ENCODE data around the gene GSTA3.
"Not testable (repeated sequence)": the region's sequence is repeated elsewhere in the genome, so short reads cannot be mapped to it uniquely, and the experiment has no call there.

GSTA3 gene

DNA sequence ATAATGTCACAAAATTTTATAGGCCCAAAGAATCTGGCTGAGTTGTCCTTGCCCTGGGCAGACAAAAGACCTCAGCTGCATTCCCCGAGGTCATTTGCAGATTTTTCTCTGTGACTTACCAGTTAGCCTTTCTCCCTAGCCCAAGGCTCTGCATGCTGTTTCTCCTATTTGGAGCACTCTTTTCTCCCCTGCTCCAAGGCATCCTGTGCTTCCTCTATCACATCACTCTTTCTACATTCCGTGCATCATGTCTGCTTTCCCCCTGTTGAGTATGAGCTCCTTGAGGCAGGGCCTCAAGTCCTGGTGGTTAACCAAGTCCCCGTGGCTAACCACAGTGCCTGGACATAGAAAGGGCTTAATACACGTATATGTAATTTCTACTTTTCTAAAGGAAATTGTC, 593 bp upstream of the GSTA3 start:
- no peak for DNase-seq

DNA sequence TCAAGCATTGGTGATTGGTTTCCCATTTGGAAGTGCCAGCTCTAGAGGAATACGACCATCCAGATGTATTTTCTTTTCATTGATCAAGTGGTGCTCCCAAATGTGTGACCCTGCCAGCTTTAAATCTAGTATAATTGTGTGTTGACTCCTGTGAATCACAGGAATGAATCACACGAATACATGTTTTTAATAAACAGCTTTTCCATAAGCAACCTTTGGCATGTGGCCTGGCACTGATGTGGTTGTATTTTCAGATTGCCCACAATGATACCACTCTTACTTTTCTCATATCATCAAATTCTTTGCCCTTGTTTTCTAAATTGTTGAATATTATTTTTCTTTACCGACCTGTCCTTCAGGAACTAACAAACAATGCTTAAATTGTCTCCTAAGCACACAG, 367 bp downstream of the GSTA3 start:
- DNase-seq = no peak

DNA sequence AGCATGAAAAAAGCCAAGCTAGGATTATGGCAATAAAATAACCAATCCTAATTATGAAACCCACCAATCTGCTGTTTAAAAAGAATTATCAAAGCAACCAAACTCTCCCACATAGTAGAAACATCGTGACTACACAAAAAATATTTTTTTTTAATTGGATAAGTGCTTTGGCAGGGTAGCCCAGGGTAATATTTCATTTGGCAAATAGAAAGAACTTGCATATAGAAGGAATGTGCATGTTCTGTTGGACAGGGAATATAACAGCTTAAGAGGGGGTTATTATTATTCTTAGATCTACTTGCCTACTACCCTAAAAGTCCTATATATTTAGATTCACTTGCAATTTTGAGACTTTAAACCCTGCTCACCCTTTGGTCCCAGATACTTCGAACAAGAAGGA, 972 bp downstream of the GSTA3 start:
- DNase-seq = no peak

DNA sequence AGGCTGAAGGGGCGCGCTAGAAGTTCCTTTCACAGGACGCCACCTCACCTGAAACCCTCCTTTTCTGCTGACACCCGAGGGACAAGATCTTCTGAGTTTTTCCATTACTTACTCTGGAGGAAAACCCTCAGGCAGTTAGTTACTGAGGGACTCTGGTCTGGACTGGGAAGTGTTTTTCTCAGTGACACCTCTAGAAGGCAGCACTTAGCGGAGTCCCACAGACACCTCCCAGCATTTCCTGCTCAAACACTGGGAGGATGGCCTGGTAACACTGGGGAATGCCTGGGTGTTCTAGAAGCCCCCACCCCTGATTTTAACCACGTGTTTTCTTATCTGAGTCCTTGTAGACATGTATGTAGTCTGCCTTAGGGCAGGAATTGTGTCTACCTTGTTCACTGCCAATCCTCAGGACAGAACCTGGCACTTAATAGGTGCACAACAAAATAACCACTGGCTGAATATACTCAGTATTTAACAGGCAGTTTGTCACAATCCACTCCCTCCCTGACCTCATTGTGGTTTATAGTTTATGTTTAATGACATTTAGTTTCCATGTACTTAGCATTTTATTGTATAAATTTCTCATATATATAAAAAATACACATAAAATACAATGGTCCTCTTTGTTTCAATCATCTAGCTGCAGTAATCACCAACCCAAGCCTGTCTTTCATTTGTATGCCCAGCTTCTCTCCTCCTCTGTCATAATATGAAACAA, 4.8 kb downstream of the GSTA3 start:
- no peak for DNase-seq

DNA sequence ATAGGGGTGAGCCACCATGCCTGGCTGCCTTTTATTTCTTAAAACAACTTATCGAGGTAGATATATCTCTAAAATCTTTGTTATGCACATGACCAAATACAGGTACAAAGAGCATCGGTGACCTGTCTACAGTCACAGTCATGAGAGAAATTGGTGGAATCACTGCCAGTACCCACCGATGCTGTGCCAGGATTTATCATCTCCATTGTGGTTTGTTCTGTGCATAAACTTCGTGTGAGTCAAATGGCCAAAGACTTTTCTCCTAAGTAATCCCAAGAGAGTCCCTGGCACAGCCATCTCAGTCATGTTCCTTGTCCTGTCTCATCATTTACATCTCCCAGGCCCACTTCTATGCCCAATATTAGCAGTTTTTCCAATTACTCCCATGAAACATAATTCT, 9.0 kb downstream of the GSTA3 start:
- DNase-seq = no peak

DNA sequence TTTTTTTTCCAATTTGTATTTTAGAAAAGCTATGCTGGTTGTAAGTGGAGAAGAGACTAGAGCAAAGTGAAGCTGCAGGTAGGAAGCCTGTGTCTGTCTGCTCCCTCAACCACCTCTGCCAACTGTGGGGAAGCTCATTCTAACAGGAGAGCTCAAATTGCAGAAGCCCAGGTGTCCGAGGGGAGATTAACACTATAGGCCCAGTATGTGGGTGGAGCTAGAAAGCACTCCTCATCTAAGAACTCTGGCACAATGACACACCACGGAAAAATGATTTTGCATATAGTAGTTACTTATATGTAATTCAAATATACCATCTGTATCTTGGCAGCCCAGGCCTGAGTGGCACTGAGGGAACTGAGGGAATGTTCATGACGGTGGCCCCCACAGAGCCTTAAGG, 13.7 kb downstream of the GSTA3 start:
- not testable (repeated sequence) for DNase-seq

DNA sequence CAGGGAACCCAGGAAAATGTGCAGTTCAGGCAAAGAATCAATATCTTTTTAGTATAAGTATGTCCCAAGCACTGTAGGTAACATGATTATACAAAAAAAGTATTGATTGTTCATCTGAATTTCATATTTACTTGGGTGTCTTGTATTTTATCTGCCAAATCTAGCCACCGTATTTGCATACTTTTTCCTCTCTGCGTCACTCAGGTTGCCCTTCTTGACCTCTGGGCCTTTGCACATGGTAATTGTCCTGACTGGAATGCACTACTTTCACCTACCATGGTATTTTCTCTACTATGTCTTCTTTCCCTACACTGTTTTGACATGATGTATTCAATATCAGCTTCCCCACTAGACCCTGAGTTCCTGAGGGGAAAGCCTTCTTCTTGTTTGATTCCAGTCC, 15.2 kb downstream of the GSTA3 start:
- DNase-seq = no peak

DNA sequence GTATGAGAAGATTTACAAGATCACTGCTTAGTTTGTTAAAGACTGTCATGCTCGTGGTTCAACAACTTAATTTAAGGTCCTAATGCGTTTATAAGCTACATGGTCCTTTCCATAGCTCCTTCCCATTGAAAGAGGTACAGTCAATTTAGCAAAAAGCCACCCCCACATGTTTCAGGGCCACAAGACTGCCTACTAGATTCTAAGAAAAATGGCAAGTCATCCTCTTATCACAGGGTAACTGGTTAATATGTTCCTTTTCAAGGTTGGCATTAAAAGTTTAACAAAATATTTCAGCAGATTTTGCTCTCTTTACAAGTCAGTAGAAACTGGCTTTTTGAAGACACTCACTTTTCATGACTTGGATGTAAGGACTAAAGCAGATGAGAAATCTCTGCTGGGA, 15.7 kb downstream of the GSTA3 start:
- no peak for DNase-seq

DNA sequence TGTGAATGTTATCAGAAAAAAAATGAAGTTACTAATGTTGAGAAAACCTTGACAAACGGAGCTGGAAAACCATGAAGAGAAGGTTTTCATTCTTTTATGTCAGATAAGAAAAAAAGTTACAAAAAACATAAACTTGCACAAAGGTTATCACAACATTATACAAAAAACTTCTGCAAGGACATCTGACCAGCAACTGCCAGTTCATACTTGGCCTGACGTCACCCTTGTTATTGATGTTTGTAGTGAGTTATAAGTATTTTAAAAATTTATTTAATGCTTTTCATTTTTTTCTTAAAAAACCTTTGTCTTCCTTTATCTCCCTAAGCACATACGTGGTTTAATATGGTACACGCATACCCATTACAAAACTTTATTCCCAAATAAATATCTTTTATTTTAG, 16.3 kb downstream of the GSTA3 start:
- DNase-seq = no peak

DNA sequence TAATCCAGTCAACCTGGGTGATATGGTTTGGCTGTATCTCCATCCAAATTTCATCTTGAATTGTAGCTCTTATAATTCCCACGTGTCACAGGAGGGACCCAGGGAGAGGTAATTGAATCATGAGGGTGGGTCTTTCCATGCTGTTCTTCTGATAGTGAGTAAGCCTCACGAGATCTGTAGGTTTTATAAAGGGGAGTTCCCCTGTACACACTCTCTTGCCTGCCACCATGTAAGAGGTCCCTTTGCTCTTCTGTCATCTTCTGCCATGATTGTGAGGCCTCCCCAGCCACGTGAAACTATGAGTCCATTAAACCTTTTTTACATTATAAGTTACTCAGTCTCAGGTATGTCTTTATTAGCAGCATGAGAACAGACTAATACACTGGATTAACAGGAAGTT, 19.5 kb downstream of the GSTA3 start:
- no peak for DNase-seq

DNA sequence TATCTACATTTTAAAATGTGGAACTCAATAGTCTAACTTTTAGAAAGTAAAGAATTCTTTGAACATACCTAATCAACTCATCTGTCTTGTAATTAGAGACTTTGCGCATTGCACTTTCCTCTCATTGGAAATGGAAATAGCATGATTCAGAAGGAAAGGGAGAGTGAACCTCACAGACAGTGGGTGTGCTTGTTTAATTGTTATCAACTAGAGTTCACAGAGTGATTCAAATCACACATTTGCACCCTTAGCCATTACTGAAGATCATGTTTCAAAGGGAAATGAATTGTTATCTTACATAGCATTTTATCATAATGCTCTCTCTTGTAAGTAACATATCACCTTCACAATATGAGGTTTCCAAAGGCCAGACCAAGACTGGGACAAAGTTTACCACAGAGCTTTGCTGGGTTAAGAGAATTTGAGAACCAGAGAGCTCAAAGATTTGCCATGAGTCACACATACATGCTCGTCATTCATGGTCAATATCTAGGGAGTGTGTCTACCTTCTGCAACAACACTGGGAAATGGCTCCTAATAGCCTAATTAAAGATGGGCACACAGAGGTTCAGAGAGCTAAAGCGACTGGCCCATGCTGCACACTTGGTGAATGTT, 21.5 kb downstream of the GSTA3 start:
- DNase-seq = no peak

DNA sequence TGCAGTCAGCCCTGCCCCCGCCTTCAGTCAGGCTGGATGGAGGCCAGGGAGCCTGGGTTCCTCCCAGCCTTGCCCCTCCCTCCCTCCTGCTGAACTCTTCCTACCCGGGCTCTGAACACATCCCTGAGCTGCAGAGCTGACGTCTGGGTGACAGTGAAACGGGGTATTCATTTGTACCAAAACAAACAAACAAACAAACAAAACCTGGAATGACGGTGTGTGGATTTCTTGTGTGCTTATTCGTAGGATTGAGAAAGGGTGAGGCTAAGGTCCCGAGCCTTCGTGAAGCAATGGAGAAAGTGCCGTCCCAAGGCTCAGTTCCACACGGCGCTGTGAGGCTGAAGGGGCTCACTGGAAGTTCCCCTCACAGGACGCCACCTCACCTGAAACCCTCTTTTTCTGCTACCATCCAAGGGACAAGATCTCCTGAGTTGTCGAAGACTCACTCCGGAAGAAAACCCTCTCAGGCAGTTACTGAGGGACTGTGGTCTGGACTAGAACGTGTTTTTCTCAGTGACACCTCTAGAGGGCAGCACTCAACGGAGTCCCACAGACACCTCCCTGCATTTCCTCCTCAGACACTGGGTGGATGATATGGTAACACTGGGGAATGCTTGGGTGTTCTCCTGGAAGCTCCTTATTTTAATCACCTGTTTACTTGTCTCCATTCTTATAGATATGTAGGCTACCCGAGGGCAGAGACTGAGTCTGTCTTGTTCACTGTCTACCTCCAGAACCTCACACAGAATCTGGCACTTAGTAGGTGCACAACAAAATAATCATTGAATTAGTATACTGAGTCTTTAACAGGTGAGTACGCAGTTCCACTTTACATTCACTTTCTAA, 27.3 kb downstream of the GSTA3 start:
- peak; percentile 19 for DNase-seq

DNA sequence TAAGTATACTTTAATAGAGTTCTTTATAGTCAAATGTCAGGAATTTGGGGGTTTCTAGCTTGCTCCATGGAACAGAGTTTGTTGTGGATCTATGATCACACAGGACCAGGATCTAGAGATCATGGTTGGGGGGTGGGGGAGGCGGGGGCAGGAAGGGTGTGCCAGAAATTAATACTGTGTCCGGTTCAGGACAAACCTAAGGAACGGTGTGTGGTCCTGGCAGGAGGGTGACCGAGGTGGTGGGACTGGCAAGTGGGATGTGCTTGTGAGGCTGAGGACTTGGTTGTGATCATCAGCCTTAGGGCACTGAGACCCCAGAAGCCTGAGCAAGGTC, 27.9 kb downstream of the GSTA3 start:
- no peak for DNase-seq

DNA sequence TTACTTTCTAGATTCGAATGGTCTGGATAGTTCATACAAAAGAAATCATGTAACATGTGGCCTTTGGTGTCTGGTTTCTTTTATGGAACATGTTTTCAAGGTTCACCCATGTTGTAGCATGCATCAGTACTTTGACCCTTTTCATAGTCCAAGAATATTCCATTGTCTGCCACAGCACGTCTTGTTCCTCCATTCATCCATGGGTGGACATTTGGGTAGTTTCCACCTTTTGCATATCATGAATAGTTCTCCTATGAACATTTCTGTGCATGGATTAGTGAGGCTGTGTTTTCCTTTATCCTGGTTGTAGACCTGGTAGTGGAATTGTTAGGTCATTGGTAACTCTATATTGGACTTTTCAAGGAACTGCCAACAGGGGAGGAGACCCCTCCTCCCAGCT, 31.7 kb downstream of the GSTA3 start:
- no peak for DNase-seq

DNA sequence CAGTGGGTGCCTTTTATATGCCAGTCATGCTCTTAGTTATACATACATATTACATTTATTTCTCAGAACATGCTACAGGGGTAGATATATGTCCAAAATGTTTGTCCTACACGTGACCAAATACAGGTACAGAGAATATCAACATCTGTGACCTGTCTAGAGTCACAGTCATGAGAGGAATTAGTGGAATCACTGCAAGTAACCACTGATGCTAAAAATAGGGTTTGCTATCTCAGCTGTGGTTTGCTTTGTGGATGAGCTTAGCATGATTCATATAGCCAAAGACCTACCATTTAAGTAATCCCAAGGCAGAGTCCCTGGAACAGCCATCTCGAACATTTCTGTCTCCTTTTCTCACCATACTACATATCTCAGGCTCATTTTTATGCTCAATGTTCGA, 32.3 kb downstream of the GSTA3 start:
- DNase-seq = peak; percentile 75

DNA sequence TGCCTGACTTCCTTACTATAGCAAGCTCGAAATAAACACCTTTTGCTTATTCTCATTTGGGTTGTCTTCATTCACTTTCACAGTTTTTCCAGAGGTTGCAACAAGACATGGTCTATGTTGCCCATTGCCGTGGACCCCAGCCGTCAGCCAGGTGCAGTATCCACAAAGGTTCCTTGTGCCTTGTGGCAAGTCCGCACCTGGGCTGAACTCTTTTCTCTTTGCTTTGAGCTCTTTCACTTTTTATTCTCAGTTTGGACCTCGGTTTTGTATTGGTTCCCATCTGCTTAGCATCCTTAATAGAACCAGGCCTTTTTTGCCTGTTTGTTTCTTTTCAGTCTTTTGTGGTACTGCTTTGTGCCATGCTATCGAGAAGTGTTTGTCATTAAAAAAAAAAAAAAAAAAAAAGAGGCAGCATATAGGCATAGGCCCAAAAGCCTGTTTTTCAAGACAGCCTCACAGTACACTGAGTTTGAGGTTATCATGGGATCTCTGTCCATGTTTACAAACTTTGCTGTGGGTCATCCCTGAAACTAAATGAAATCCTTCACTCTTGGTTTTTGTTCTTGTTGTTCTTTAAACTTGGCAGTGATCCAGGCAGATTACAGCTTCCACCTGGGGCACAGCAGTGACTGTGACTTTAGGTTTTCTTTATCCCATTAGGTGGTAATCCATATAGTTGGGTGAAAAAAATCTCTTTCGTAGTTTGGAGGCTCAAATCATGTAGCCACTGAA, 33.3 kb downstream of the GSTA3 start:
- DNase-seq = no peak

DNA sequence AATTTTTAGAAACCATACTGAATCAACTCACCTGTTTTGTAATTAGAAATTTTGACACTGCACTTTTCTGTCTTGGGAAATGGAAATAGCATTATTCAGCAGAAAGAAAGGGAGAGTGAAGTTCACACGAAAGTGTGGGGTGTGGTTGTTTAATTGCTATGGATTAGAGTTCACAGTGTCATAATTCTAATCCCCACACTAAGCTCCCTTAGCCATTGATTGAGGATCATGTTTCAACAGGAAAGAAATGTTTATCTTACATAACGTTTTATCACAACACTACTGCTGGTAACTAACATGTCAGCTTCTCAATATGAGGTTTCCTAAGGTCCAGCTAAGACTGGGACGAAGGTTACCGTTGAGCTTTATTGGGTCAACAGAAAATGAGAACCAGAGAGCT, 37.5 kb downstream of the GSTA3 start:
- DNase-seq = no peak

DNA sequence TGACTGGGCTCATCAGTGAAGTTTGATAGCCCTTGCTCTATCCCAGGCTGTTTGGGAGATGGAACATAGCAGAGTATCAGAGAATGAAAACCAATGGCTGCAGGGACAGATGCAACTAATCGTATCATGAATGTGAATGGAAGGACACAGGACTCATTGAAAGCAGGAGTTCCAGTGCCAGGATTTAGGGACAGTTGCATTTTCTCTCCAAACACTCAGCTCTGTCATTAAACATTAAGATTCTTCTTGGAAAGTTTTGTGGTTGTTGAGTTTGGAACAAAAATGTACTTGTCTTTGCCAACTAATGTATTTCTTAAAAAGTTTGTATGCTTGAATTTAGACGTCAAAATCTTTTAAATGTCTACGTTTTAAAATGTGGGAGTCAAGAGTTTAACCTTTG, 37.9 kb downstream of the GSTA3 start:
- DNase-seq = no peak

DNA sequence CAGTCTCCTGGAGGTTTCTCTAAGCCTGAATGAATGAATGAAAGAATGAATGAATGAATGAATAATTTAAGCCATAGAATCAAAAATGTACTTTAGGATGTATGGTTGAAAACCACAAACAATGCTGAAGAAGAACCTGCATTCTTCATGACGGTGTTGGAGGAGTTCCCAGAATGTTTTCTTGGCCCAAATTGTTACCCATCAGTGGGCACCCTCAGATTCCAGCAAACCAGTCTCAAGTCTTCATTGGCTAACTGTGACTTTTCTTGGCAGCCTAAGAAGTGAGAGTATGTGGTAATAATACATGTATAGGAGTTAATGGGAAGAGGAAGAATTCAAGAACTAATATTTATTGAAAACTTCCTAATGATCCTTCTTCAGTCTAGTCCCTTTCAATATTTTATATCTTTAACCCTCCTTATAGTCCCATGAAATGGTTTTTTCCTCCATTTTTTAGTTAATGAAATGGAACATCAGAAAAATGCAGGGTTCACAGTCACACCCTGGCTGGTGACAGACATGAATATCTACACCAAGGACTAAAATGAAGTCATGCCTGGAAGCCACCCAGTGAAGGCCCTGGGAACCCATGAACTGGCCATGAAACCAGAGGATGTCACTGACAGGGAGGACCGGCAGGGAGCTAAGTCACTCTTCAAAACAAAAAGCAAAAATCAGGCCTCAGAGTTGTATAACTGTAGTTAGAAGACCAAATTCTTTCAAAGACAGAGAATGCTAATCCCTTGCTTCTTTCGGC, 39.0 kb downstream of the GSTA3 start:
- not testable (repeated sequence) for DNase-seq

DNA sequence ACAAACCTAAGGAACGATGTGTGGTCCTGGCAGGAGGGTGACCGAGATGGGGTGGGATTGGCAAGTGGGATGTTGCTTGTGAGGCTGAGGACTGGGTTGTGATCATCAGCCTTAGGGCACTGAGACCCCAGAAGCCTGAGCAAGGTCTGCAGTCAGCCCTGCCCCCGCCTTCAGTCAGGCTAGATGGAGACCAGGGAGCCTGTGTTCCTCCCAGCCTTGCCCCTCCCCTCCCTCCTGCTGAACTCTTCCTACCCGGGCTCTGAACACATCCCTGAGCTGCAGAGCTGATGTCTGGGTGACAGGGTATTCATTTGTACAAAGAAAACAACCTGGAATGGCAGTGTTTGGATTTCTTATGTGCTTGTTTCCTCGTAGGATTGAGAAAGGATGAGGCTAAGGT, 40.6 kb downstream of the GSTA3 start:
- not testable (repeated sequence) for DNase-seq

DNA sequence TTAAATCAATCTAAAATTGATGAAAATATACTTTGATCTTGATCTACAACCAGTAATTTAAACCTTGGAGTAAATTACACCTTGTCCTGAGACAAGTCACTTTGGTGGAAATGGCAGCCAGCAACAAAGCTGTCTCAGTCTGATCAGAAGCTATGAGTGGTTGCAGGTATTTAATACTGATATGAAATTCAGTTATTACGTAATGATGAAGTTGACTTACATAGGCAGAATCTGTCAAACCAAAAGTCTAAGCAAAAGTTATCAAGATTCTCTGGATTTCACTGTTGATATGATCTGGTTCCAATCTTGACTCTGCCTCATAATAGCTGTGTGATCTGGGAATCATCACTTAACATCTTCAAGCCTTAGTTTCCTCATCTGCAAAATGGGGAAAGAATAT, 41.3 kb downstream of the GSTA3 start:
- no peak for DNase-seq

DNA sequence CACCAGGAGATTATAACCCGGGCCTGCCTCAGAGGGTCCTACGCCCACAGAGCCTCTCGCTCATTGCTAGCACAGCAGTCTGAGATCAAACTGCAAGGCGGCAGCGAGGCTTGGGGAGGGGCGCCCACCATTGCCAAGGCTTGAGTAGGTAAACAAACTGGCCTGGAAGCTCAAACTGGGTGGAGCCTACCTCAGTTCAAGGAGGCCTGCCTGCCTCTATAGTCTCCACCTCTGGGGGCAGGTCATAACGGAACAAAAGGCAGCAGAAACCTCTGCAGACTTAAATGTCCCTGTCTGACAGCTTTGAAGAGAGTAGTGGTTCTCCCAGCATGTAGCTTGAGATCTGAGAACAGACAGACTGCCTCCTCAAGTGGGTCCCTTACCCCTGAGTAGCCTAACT, 48.3 kb downstream of the GSTA3 start:
- DNase-seq = not testable (repeated sequence)

DNA sequence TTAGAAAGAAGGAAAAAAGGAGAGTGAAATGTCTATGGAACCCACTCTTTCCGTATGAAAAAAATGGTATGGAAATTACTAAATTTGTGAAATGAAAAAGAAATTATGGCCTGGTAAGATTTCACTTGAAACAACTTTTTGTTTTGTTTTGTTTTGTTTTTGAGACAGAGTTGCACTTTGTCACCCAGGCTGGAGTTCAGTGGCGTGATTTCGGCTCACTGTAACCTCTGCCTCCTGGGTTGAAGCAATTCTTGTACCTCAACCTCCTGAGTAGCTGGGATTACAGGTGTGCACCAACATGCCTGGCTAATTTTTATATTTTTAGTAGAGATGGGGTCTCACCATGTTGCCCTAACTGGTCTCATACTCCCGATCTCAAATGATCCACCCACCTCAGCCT, 51.1 kb downstream of the GSTA3 start:
- DNase-seq = no peak

Measured in amniotic stem cell (primary cell).